ENCODE results near the gene NDUFV2. TPM values are rescaled to one million over a fixed set of nuclear protein-coding genes. Genes with fewer than 3 reads are reported as not detected.

Gene NDUFV2
- total RNA-seq, 1 donor from 2014 or later, result 381 TPM

DNA sequence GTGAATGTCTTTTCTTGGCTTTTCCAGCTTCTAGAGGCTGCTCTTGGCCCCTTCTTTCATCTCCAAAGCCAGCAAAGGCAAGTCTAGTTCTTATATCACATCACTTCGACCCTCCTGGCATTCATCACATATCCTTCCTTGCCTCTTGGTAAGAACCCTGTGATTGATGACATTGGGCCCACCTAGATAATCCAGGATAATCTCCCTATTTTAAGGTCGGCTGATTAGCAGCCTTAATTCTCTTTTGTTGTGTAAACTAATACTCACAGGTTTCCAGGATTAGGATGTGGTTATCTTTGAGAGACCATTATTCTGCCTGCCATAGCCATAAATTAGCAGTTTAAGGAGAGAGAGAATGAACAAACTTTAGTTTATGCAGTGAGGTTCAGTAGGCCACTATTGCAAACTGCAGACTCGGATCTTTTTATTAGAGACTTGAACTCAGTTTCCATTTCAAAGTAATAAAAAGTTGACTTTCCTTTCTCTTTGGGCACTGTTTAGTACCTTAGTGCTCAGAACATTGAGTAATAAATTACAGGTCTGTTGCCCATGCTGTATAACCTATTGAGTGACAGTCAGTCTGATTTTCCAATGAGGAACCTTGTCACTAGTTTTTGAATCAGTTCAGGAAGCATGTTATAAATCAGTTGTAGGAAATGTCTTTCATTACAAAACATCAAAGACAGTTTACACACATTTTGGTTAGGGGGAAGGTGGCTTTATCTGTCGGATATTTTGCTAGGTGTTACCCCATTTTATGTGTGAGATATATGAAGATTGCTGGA lies 4.5 kb downstream of the NDUFV2 start:
- H3K4me1 Mint-ChIP-seq (ENCODE audit: low read depth), result peaks cover 78% of the 10 kb centered on the region
- DNase-seq (ENCODE audit: low spot score), result no peak
- peak overlapping the region; percentile 95 for H3K4me3 Mint-ChIP-seq
- H3K36me3 Mint-ChIP-seq (ENCODE audit: low read depth), result peaks cover 60% of the 10 kb centered on the region
- H3K9me3 Mint-ChIP-seq, result no peaks in the 10 kb centered on the region
- intact Hi-C loops (cut with micrococcal nuclease), result no loop called here
- H3K27ac Mint-ChIP-seq, result peak overlapping the region; percentile 80
- H3K27me3 Mint-ChIP-seq (ENCODE audit: insufficient read depth), result no peaks in the 10 kb centered on the region

DNA sequence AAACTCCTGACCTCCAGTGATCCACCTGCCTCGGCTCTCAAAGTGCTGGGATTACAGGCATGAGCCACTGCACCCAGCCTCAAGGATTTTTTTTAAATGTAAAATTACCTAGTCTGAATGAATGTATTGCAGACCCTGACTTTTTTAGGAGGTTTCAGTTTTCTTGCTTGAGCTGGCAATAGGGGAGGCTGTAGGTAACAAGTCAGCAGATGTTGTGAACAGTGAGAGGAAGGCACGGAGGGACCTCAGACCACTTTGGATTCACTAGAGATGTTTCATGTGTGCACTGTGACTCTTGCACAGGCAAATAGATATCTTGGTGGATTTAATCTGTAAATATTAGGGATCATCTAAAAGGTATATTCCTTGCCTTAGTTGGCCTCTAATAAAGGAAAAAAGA lies 6.4 kb downstream of the NDUFV2 start:
- H3K27ac Mint-ChIP-seq, result peak overlapping the region; percentile 88
- DNase-seq (ENCODE audit: low spot score), result no peak
- H3K27me3 Mint-ChIP-seq (ENCODE audit: insufficient read depth), result no peaks in the 10 kb centered on the region
- peak overlapping the region; percentile 73 for H3K4me3 Mint-ChIP-seq
- H3K36me3 Mint-ChIP-seq (ENCODE audit: low read depth), result peaks cover 59% of the 10 kb centered on the region
- no peaks in the 10 kb centered on the region for H3K9me3 Mint-ChIP-seq
- intact Hi-C loops (cut with micrococcal nuclease), result loop anchor here (1.0 kb wide), 1 partner anchor 8 kb away; no protein-coding TSS in a partner anchor
- H3K4me1 Mint-ChIP-seq (ENCODE audit: low read depth), result peaks cover 86% of the 10 kb centered on the region

DNA sequence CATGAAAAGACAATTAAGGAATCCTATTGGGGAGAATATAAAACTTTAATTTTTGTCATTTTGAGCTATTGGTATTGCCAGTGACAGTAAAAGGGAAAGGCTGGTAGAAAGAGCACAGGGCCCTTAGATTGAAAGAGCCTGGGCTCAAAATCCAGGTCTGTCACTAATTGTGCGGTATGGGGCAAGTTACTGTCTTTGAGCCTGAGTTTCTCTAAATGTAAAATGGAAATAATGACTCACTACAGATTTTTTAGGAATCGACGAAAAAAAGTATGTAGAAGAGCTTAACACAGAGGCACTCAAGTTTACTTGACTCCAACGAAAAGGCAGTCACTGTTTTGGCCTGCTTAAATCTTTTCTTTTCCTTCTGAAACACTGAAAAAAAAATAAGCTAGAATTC lies 7.0 kb downstream of the NDUFV2 start:
- Mint-ChIP-seq H3K36me3 (ENCODE audit: low read depth) (peaks cover 55% of the 10 kb centered on the region), H3K27me3 (ENCODE audit: insufficient read depth) (no peaks in the 10 kb centered on the region), H3K4me3 (peak overlapping the region; percentile 73), H3K27ac (peak overlapping the region; percentile 88), H3K4me1 (ENCODE audit: low read depth) (peaks cover 83% of the 10 kb centered on the region), H3K9me3 (no peaks in the 10 kb centered on the region)
- intact Hi-C loops (cut with micrococcal nuclease), result loop anchor here (1.0 kb wide), 1 partner anchor 8 kb away; no protein-coding TSS in a partner anchor
- DNase-seq (ENCODE audit: low spot score), result no peak

DNA sequence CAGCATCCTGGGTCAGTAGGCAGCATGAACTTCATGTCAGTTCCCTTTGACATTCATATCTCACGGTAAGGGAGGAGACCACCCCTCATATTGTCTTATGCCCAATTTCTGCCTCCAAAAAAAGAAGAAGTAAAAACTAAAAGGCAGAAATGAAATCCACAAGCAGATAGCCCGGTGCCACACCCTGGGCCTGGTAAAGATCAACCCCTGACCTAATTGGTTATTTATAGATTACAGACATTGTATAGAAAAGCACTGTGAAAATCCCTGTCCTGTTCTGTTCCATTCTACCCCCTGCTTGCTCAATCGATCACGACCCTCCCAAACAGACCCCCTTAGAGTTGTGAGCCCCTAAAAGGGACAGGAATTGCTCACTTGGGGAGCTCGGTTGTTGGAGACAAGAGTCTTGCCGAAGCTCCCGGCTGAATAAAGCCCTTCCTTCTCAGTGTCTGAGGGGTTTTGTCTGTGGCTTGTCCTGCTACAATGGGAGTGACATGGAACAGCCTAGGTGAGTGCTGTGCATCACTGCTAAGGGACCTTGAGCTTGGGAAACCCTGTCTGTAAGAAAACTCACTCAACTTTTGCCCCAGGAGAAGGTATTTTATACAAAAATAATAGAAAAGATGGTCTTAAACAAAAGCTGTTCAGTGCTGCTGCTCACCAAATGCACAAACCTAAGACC lies 11.1 kb downstream of the NDUFV2 start:
- DNase-seq (ENCODE audit: low spot score), result no peak
- H3K4me3 Mint-ChIP-seq, result peak overlapping the region; percentile 17
- H3K4me1 Mint-ChIP-seq (ENCODE audit: low read depth), result peaks cover 74% of the 10 kb centered on the region
- H3K27me3 Mint-ChIP-seq (ENCODE audit: insufficient read depth), result no peaks in the 10 kb centered on the region
- peaks cover 40% of the 10 kb centered on the region for H3K36me3 Mint-ChIP-seq (ENCODE audit: low read depth)
- intact Hi-C loops (cut with micrococcal nuclease), result loop anchor here (10.0 kb wide), 1 partner anchor 1159 kb away; no protein-coding TSS in a partner anchor
- H3K27ac Mint-ChIP-seq, result peak overlapping the region; percentile 49
- no peaks in the 10 kb centered on the region for H3K9me3 Mint-ChIP-seq

DNA sequence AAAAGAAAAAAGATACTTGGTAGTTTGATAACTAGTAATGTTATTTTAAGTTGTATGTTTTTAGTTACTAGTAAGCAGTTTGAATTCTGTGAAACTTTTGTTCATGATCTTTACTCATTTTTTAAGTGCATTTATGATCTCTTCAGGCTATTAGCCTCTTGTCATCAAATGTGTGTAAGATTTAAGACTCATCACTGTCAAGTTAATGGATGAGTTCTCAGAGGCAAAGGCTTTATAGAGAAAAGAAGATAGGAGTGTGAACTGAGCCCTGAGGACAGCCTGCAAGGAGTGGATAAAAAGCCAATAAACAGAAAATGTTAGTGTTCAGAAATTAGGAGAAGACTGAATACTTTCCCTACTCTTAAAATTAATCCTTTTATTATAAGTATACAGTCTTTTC lies 13.5 kb downstream of the NDUFV2 start:
- DNase-seq (ENCODE audit: low spot score), result no peak
- H3K27ac Mint-ChIP-seq, result peak overlapping the region; percentile 99
- no peaks in the 10 kb centered on the region for H3K9me3 Mint-ChIP-seq
- peaks cover 72% of the 10 kb centered on the region for H3K4me1 Mint-ChIP-seq (ENCODE audit: low read depth)
- intact Hi-C loops (cut with micrococcal nuclease), result loop anchor here (10.0 kb wide), 1 partner anchor 1161 kb away; no protein-coding TSS in a partner anchor
- no peaks in the 10 kb centered on the region for H3K27me3 Mint-ChIP-seq (ENCODE audit: insufficient read depth)
- H3K4me3 Mint-ChIP-seq, result peak overlapping the region; percentile 77
- peaks cover 45% of the 10 kb centered on the region for H3K36me3 Mint-ChIP-seq (ENCODE audit: low read depth)

DNA sequence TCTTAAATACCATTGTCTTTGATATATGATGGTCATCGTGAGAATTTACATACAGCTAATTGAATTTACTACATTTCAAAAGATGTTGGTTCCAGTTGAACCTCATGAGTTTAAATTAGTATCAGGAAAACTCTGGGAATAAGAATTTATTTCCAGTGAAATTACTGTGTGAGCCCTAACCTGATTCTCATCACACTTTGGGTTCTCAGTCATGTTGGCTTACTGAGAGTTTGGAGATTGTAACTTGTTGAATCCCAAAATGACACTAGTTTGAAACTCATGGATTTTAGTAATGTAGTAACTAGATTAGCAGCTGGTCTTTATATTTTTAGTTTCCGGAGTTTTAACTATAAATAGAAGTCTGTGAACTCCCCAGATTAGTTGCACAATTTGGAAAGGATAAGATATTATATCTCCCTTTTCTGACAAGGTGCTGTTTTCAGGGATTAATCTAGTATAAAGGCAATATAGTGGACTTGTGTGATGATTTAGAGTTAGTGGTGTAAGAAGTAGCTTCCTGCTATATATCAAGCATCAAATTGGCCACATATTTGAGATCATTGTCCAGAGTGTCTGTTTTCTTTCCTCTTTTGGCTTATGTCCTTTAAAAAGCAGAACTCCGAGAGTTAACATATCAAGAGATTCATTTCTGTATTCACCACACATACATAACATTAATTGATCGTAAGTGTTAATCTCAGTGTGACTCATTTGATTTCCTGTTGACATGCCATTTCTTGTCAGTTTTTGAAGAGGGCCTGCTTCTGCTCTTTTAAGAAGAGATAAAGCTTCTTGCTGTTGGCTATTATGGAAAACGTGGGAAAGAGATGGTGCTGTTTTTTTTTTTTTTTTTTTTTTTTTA lies 15.7 kb downstream of the NDUFV2 start:
- no peak for DNase-seq (ENCODE audit: low spot score)
- H3K27ac Mint-ChIP-seq, result peak overlapping the region; percentile 81
- no peaks in the 10 kb centered on the region for H3K9me3 Mint-ChIP-seq
- no peaks in the 10 kb centered on the region for H3K27me3 Mint-ChIP-seq (ENCODE audit: insufficient read depth)
- H3K36me3 Mint-ChIP-seq (ENCODE audit: low read depth), result peaks cover 40% of the 10 kb centered on the region
- peak overlapping the region; percentile 64 for H3K4me3 Mint-ChIP-seq
- peaks cover 83% of the 10 kb centered on the region for H3K4me1 Mint-ChIP-seq (ENCODE audit: low read depth)
- intact Hi-C loops (cut with micrococcal nuclease), result loop anchor here (1.0 to 10.0 kb wide), 9 partner anchors 9 to 1163 kb away; partner anchors contain the start of genes ANKRD12 and NDUFV2

DNA sequence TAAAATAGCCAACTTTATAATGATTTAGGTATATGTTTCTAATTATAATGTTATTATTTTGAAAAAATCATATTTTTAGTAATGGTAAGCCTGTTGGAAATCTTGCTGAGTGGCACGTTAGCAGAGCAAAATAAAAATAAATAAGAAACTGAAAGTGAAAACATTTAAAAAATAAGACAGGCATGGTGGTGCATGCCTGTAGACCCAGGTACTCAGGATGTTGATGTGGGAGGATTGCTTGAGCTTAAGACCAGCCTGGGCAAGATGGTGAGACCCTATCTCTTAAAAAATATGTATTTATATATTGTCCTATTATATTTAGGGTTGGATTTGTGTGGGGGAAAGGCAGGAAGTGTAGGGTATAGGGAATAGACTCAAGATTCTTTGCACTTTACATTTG lies 18.3 kb downstream of the NDUFV2 start:
- peak overlapping the region; percentile 80 for H3K27ac Mint-ChIP-seq
- H3K9me3 Mint-ChIP-seq, result no peaks in the 10 kb centered on the region
- peak overlapping the region; percentile 45 for H3K4me3 Mint-ChIP-seq
- H3K36me3 Mint-ChIP-seq (ENCODE audit: low read depth), result peaks cover 48% of the 10 kb centered on the region
- H3K27me3 Mint-ChIP-seq (ENCODE audit: insufficient read depth), result no peaks in the 10 kb centered on the region
- DNase-seq (ENCODE audit: low spot score), result no peak
- H3K4me1 Mint-ChIP-seq (ENCODE audit: low read depth), result peaks cover 80% of the 10 kb centered on the region
- intact Hi-C loops (cut with micrococcal nuclease), result no loop called here

DNA sequence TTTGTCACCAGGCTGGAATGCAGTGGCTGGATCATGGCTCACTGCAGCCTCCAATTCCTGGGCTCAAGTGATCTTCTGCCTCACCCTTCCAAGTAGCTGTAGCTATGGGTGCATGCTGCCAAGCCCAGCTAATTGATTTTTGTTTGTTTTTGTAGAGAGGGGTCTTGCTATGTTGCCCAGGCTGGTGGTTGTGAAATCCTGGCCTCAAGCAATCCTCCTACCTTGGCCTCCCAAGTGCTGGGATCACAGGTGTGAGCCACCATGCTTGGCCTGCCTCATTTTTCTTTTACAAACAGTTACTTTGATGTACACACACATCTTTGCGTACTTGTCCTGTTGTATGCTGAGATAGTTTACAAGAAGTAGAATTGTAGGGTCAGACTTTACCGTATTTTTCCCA lies 21.0 kb downstream of the NDUFV2 start:
- peaks cover 52% of the 10 kb centered on the region for H3K36me3 Mint-ChIP-seq (ENCODE audit: low read depth)
- H3K4me1 Mint-ChIP-seq (ENCODE audit: low read depth), result peaks cover 66% of the 10 kb centered on the region
- no peaks in the 10 kb centered on the region for H3K27me3 Mint-ChIP-seq (ENCODE audit: insufficient read depth)
- no peaks in the 10 kb centered on the region for H3K9me3 Mint-ChIP-seq
- intact Hi-C loops (cut with micrococcal nuclease), result no loop called here
- H3K4me3 Mint-ChIP-seq, result no peak overlapping the region
- DNase-seq (ENCODE audit: low spot score), result no peak
- H3K27ac Mint-ChIP-seq, result no peak overlapping the region

DNA sequence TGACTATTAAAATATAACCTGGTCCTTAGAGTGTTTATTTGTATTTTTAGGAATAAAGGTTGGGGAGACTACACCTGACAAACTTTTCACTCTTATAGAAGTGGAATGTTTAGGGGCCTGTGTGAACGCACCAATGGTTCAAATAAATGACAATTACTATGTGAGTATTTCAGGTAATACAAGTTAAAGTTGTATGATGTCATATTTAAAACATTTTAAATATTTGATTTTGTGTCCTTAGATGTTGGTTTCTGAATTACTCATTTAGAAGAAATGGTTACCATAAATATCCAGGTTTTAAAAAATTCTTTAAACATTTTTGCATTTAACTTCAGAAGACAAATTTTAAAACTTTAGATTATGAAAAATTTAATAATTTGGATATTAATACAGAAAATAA lies 22.3 kb downstream of the NDUFV2 start:
- Mint-ChIP-seq H3K9me3 (no peaks in the 10 kb centered on the region), H3K27me3 (ENCODE audit: insufficient read depth) (no peaks in the 10 kb centered on the region), H3K4me3 (no peak overlapping the region), H3K4me1 (ENCODE audit: low read depth) (peaks cover 62% of the 10 kb centered on the region), H3K36me3 (ENCODE audit: low read depth) (peaks cover 55% of the 10 kb centered on the region), H3K27ac (no peak overlapping the region)
- intact Hi-C loops (cut with micrococcal nuclease), result no loop called here
- DNase-seq (ENCODE audit: low spot score), result no peak

DNA sequence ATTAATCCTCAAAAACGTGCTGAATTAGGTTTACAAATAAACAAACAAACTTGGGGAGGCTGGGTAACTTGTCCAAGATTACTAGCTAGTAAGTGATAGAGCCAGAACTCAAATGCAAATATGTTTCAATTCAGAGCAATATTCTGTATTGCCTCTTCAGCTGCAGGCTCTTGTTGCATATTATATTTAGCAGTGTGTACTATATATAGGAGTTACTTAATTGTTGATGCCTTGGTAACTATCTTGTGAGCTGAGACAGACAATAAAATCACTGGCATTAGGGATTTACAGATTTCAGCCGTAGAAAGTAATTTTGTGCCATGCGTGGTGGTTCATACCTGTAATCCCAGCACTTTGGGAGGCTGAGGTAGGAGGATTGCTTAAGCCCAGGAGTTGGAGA lies 23.8 kb downstream of the NDUFV2 start:
- H3K27me3 Mint-ChIP-seq (ENCODE audit: insufficient read depth), result no peaks in the 10 kb centered on the region
- intact Hi-C loops (cut with micrococcal nuclease), result no loop called here
- peaks cover 51% of the 10 kb centered on the region for H3K36me3 Mint-ChIP-seq (ENCODE audit: low read depth)
- no peak overlapping the region for H3K27ac Mint-ChIP-seq
- H3K4me1 Mint-ChIP-seq (ENCODE audit: low read depth), result peaks cover 56% of the 10 kb centered on the region
- no peak overlapping the region for H3K4me3 Mint-ChIP-seq
- no peak for DNase-seq (ENCODE audit: low spot score)
- no peaks in the 10 kb centered on the region for H3K9me3 Mint-ChIP-seq

DNA sequence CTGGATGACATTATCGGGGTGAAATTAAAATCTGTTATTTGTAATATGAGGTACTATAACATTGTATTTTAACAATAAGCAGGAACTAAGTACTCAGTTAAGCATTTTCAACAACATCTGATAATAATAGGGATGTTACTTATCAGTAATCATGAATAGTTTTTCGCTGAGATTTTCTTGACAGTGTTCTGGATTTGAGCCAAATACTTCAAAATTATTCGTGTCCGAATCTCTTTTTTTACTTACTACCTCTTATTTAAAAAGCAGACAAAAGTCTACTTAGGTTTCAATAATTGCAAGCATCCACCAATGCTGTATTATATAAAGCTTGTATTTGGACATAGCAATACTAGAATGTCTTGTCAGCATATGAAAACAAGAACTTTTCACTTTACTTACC lies 27.7 kb downstream of the NDUFV2 start:
- no peak for DNase-seq (ENCODE audit: low spot score)
- peaks cover 59% of the 10 kb centered on the region for H3K36me3 Mint-ChIP-seq (ENCODE audit: low read depth)
- no peak overlapping the region for H3K4me3 Mint-ChIP-seq
- H3K27me3 Mint-ChIP-seq (ENCODE audit: insufficient read depth), result no peaks in the 10 kb centered on the region
- intact Hi-C loops (cut with micrococcal nuclease), result loop anchor here (10.0 kb wide), 1 partner anchor 785 kb away; the partner anchor contains the start of gene VAPA
- no peak overlapping the region for H3K27ac Mint-ChIP-seq
- no peaks in the 10 kb centered on the region for H3K9me3 Mint-ChIP-seq
- H3K4me1 Mint-ChIP-seq (ENCODE audit: low read depth), result peaks cover 47% of the 10 kb centered on the region

DNA sequence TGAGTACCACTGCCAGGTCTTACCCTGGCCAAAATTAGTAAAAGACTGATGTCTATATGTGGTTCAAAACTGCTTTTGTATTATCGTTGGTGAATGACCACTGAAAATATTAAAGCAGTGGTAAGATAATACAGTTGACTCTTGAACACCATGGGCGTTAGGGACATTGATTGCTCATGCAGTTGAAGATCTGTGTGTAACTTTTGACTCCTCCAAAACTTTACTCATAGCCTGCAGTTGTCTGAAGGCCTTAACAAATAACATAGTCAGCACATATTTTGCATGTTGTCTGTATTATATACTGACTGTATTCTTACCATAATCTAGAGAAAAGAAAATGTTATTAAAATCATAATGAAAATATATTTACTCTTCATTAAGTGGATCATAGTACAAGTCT lies 28.3 kb downstream of the NDUFV2 start:
- Mint-ChIP-seq H3K27ac (no peak overlapping the region), H3K9me3 (no peaks in the 10 kb centered on the region), H3K4me1 (ENCODE audit: low read depth) (peaks cover 47% of the 10 kb centered on the region), H3K36me3 (ENCODE audit: low read depth) (peaks cover 58% of the 10 kb centered on the region), H3K27me3 (ENCODE audit: insufficient read depth) (no peaks in the 10 kb centered on the region), H3K4me3 (no peak overlapping the region)
- DNase-seq (ENCODE audit: low spot score), result no peak
- intact Hi-C loops (cut with micrococcal nuclease), result loop anchor here (10.0 kb wide), 1 partner anchor 784 kb away; the partner anchor contains the start of gene VAPA

Measured in activated T-helper 1 cell treated with anti-CD3 and anti-CD28 coated beads, Interleukin-12 subunit alpha, Interleukin-12 subunit beta, Interleukin-2, Interleukin-4 antibody, amounts not matched to agents 30 ng/mL and 10 ng/mL and 1 ng/mL, durations not matched to agents 14 hours and 24 hours and 36 hours (primary cell).